ENCODE results near the gene TFEB. TPM values are rescaled to one million over a fixed set of nuclear protein-coding genes. Genes with fewer than 3 reads are reported as not detected.
A peak's percentile ranks its signal among the peaks of the same experiment; 100 is the strongest.

The TFEB gene
- total and polyA plus RNA-seq, 2 experiments from 2014 or later = 34.0 to 41.0 TPM

DNA sequence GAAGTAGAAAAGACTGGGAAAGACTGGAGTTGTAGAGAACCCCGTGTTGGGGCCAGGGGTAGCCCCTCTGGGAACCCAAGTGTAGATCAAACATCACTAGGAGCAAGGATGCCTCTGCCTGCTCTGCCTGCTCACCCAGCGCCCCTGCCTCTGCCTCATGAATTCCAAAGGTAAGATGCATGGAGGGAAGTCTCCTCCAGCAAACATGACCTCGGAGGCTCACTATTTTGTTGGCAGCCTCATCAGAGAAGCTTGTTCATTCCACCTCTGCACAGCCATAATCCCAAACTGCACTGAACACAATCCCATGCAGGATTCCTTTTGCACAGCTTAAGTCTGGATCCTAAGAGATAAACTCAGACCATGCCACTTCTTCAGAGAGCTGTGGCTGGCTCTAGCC, 39.4 kb upstream of the TFEB start:
- no peak for DNase-seq (ENCODE audit: low read depth in 1 of 2, low spot score in 1 of 2)
- Histone ChIP-seq H3K27me3 (no peaks in the 10 kb centered on the region), H3K36me3 (peaks cover 28% of the 10 kb centered on the region), H3K27ac (no peak overlapping the region), H3K9me3 (ENCODE audit: low read depth) (no peaks in the 10 kb centered on the region), H3K4me3 (no peak overlapping the region), H3K4me1 (ENCODE audit: low read depth) (peaks cover 4% of the 10 kb centered on the region)
- TF ChIP-seq, protein P1, sequence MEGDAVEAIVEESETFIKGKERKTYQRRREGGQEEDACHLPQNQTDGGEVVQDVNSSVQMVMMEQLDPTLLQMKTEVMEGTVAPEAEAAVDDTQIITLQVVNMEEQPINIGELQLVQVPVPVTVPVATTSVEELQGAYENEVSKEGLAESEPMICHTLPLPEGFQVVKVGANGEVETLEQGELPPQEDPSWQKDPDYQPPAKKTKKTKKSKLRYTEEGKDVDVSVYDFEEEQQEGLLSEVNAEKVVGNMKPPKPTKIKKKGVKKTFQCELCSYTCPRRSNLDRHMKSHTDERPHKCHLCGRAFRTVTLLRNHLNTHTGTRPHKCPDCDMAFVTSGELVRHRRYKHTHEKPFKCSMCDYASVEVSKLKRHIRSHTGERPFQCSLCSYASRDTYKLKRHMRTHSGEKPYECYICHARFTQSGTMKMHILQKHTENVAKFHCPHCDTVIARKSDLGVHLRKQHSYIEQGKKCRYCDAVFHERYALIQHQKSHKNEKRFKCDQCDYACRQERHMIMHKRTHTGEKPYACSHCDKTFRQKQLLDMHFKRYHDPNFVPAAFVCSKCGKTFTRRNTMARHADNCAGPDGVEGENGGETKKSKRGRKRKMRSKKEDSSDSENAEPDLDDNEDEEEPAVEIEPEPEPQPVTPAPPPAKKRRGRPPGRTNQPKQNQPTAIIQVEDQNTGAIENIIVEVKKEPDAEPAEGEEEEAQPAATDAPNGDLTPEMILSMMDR (IDR thresholded peaks at IDR 0.05; ENCODE audit: low read depth, low read length) = no peak

DNA sequence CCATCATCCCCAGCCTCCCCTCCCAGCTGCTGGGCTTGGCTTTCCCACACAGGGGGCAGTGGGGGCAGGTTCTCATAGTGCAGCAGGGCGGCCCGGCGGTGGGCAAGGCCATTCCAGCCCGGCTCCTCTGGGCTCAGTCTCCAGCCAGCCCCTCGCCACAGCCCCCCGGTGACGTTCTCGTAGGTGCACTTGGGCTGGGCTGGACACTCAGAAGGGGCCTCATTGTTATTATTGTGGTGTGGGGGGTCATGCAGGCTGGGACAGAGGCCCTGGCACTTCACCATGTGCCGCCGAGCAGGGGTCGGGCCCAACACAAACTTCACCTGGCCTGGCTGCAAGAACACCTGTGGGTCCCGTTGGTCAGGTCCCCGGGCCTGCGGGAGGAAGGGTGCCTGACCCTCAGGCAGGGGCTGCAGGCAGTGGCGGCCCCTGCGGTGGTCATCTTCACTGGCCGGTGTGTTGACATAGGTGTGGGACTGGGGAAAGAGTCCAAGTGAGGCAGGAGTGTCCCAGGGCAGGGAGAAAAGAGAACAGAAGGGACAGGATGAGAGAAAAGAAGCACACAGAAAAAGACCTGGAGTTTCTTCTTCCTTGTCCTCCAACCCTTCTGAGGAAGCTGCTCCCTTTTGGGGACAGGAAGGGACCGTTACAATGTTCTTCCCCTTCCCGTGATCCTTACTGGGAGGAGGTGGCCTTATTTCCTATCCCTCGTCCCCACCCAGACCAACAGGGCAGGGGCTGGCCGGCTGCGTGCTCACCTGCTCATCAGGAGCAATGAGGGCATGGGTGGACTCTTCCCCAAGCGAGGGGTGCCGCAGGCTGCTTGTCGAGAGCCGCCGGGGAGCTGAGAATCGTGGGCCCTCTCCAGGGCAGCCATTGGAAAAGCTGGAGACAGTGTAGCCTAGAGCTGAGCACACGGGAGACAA, 35.9 kb upstream of the TFEB start:
- no peak for DNase-seq (ENCODE audit: low read depth in 1 of 2, low spot score in 1 of 2)
- Histone ChIP-seq H3K27ac (no peak overlapping the region), H3K36me3 (peaks cover 28% of the 10 kb centered on the region), H3K4me3 (no peak overlapping the region), H3K27me3 (no peaks in the 10 kb centered on the region), H3K9me3 (ENCODE audit: low read depth) (no peaks in the 10 kb centered on the region), H3K4me1 (ENCODE audit: low read depth) (peaks cover 23% of the 10 kb centered on the region)
- TF ChIP-seq, protein P1 (IDR thresholded peaks at IDR 0.05; ENCODE audit: low read depth, low read length) = no peak

DNA sequence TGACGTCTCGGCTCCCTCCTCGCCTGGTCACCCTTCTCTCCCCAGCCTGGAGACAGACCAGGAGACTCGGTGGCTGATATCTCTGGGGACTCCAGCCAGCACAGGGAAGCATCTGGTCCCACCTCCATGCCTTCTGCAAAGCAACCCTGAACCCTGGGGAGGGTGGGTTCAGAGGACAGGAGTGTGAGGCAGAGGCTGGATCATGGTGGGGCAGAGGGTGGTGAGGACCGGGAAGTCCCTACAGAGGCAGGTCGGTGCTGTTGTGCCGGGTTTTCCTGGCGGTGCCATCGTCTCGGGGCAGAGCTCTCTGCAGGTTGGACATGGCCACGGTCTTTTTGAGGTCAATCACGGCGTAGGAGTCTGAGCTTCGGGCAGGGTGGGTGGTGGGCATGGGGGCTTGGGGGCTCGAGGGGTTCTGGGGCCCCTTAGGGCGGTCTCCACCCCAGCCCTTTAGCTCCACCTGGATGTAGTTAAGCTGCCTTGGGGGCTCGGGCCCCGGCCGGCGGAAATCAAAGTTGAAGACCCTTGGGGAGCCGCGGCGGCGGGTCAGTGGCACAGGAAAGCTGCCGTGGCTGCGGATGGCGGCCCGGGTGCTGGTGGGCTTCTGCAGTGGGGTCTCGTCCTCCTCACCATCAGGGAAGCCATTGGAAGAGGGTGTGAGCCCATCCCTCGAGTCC, 35.1 kb upstream of the TFEB start:
- TF ChIP-seq, protein P1 (IDR thresholded peaks at IDR 0.05; ENCODE audit: low read depth, low read length) = no peak
- no peak for DNase-seq (ENCODE audit: low read depth in 1 of 2, low spot score in 1 of 2)
- Histone ChIP-seq H3K27me3 (no peaks in the 10 kb centered on the region), H3K36me3 (peaks cover 28% of the 10 kb centered on the region), H3K9me3 (ENCODE audit: low read depth) (no peaks in the 10 kb centered on the region), H3K4me3 (no peak overlapping the region), H3K27ac (no peak overlapping the region), H3K4me1 (ENCODE audit: low read depth) (peaks cover 23% of the 10 kb centered on the region)

DNA sequence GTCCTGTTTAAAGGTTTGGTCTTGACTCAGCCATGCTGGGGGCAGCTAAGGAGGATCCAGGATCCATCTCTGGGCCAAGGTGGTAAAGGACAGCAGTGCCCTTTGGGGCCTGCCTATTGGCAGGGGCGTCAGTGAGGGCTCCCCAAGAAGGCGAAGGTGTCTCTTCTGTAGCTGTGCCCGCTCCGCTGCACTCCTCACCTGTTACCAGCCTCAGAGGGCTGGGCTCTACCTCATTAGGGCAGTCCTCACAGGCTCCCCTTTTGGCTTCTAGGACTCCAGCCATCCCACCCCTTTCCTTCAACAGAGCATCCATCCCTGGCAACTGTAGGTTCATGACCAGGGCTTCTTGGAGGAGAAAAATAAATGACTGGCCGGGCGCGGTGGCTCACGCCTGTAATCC, 34.0 kb upstream of the TFEB start:
- DNase-seq (ENCODE audit: low read depth in 1 of 2, low spot score in 1 of 2) = no peak
- TF ChIP-seq, protein P1 (IDR thresholded peaks at IDR 0.05; ENCODE audit: low read depth, low read length) = no peak
- Histone ChIP-seq H3K9me3 (ENCODE audit: low read depth) (no peaks in the 10 kb centered on the region), H3K4me3 (no peak overlapping the region), H3K4me1 (ENCODE audit: low read depth) (peaks cover 23% of the 10 kb centered on the region), H3K27ac (peak overlapping the region; percentile 10), H3K36me3 (peaks cover 17% of the 10 kb centered on the region), H3K27me3 (no peaks in the 10 kb centered on the region)

DNA sequence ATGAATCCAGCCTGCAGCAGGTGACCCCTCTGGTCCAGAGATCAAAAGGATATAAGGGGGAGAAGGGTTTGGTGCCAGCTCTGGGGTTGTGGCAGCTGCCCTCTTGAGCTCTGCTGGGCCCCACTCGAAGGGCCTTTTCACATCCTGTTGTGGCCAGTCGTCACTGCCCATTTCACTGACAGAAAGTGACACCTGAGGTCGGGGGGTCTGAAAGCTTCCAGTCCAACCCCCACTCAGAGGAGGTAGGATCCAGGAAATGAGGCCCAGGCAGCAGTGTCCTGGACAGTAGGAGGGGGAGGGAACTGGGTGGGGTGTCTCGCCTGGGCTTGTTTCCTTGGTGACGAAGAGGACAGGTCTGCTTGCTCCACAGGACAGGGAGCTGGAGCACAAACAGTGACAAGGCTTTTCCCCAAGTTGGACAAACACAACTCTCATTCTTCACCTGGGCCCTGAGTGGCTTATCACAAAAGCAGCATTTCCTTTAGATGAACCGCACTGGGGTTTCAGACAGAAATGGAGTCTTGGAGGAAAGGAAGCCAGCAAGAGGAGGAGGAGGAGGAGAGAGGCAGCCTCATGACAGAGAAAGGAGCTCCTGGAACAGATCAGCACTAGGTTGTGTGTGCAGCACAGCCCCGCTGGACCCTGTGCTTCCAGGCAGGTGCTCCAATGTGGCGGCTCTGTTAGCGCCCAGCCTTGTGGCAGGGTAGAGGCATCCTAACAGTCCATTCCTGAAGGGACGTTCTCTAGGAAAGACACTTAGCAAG, 33.3 kb upstream of the TFEB start:
- Histone ChIP-seq H3K9me3 (ENCODE audit: low read depth) (no peaks in the 10 kb centered on the region), H3K4me1 (ENCODE audit: low read depth) (peaks cover 23% of the 10 kb centered on the region), H3K36me3 (peaks cover 15% of the 10 kb centered on the region), H3K4me3 (no peak overlapping the region), H3K27me3 (no peaks in the 10 kb centered on the region), H3K27ac (peak overlapping the region; percentile 10)
- no peak for DNase-seq (ENCODE audit: low read depth in 1 of 2, low spot score in 1 of 2)
- TF ChIP-seq, protein P1 (IDR thresholded peaks at IDR 0.05; ENCODE audit: low read depth, low read length) = no peak

Measured in cardiac muscle cell (in vitro differentiated cells and primary cell).